ENCODE data around the gene EIPR1. TPM values are rescaled to one million over a fixed set of nuclear protein-coding genes. Genes with fewer than 3 reads are reported as not detected.

The EIPR1 gene
- total and polyA plus RNA-seq, 2 of the 4 experiments (the other 2 are of a cell fraction): 46.5 to 67.4 TPM

GRCh38 chr2:3178578-3179031, 199.0 kb downstream of the EIPR1 start:
- H3K23ac ChIP-seq (ENCODE audit: low read depth, low read length): no peak overlapping the region
- H3K79me1 ChIP-seq (ENCODE audit: low read depth in 1 of 2, low read length in 2 of 2): no peaks in the 10 kb centered on the region
- H4K91ac ChIP-seq (ENCODE audit: insufficient read depth, low read depth, low read length): no peak overlapping the region
- H3K9me1 ChIP-seq (ENCODE audit: insufficient read depth, low read length): 0 out of 2 replicates have a peak, but pooled peaks cover 3% of the 10 kb centered on the region
- no peak overlapping the region for H3K4me2 ChIP-seq (ENCODE audit: low read depth, low read length)
- dilution Hi-C loops (cut with HindIII; ENCODE audit: low sequenced_read_pairs, unreplicated experiment) (no loop called here), in situ Hi-C loops (cut with MboI; ENCODE audit: low sequenced_read_pairs) (no loop called here), intact Hi-C loops (cut with micrococcal nuclease) (no loop called here)
- no peaks in the 10 kb centered on the region; the same call in 1 of the 2 replicates for H3K36me3 ChIP-seq (ENCODE audit: control insufficient read depth, insufficient read depth, low read length)
- no peak overlapping the region for H2BK5ac ChIP-seq (ENCODE audit: low read depth, low read length, poor library complexity, severe bottlenecking)
- no peak overlapping the region for H3K27ac ChIP-seq (ENCODE audit: insufficient read depth, low read length)
- no peaks in the 10 kb centered on the region for H3K27me3 ChIP-seq (ENCODE audit: control insufficient read depth, insufficient read depth, low read length)
- no peak overlapping the region for H4K8ac ChIP-seq (ENCODE audit: low read depth in 2 of 2, low read length in 2 of 2)
- ChIA-PET CTCF (interaction anchor here (1.2 kb wide), 1 partner anchor 61 kb away, joined by 3 read pairs; no protein-coding TSS in a partner anchor), POLR2A (ENCODE audit: unreplicated experiment) (no interaction called here)
- H3K4ac ChIP-seq (ENCODE audit: low read depth, low read length): no peak overlapping the region
- H2BK20ac ChIP-seq (ENCODE audit: low read depth, low read length): no peak overlapping the region
- DNase-seq (no peak), ATAC-seq (ENCODE audit: low read depth) (no peak)
- H2BK15ac ChIP-seq (ENCODE audit: low read depth, low read length): no peak overlapping the region
- no peak overlapping the region for H3K14ac ChIP-seq (replicated peaks; ENCODE audit: low read depth, low read length)
- H4K20me1 ChIP-seq (ENCODE audit: insufficient read depth, low read length): no peaks in the 10 kb centered on the region
- H4K5ac ChIP-seq (ENCODE audit: low read depth, low read length): no peak overlapping the region
- 70% methylated on average over 2 of the region's 7 CpGs; no CpG with 5 or more reads in 1 of the 2 experiments for WGBS, 2 experiments (ENCODE audit: extremely low coverage in 2 of 2, insufficient read length in 1 of 2)
- BruUV-seq (replicated peaks): no TSS peak
- no peak overlapping the region for H3K56ac ChIP-seq (ENCODE audit: extremely low read depth, insufficient read depth, low read length)
- no peak overlapping the region for H2AK9ac ChIP-seq (replicated peaks; ENCODE audit: low read depth, low read length, poor library complexity)
- no peak overlapping the region for H2AK5ac ChIP-seq (ENCODE audit: low read depth, low read length)
- H2BK120ac ChIP-seq (ENCODE audit: low read depth, low read length): no peak overlapping the region
- no peak overlapping the region for H2AFZ ChIP-seq (replicated peaks; ENCODE audit: low read length, poor library complexity)
- H3K9me3 ChIP-seq (ENCODE audit: control insufficient read depth, insufficient read depth, low read length): peaks cover 6% of the 10 kb centered on the region; the same call in 1 of the 2 replicates
- TF ChIP-seq POLR2A (IDR thresholded peaks at IDR 0.05; ENCODE audit: low read depth, low read length) (no peak), MXI1 (IDR thresholded peaks at IDR 0.05; ENCODE audit: borderline replicate concordance, low read depth, low read length) (no peak), BHLHE40 (IDR thresholded peaks at IDR 0.05; ENCODE audit: low read depth, low read length) (no peak), FOS (IDR thresholded peaks at IDR 0.05; ENCODE audit: low read depth, low read length) (no peak), CTCF (conservative IDR thresholded peaks at IDR 0.05; ENCODE audit: low read depth, low read length) (no peak), NFE2L2 (IDR thresholded peaks at IDR 0.05; ENCODE audit: low read depth, low read length) (no peak), ELK1 (IDR thresholded peaks at IDR 0.05; ENCODE audit: borderline replicate concordance, low read depth, low read length) (no peak), RFX5 (IDR thresholded peaks at IDR 0.05; ENCODE audit: low read depth, low read length) (no peak), SMC3 (IDR thresholded peaks at IDR 0.05; ENCODE audit: low read depth, low read length) (no peak)
- no peak overlapping the region for H3K4me3 ChIP-seq (ENCODE audit: insufficient read depth, low read depth, low read length)
- H3K18ac ChIP-seq (ENCODE audit: low read depth, low read length): no peak overlapping the region
- H3K4me1 ChIP-seq (ENCODE audit: control insufficient read depth, insufficient read depth, low read length): no peaks in the 10 kb centered on the region
- no peak overlapping the region for H3K9ac ChIP-seq (ENCODE audit: low read depth, low read length)

Measured in IMR-90 (cell line).